PC-9 (cell line): Measurements from ENCODE around the gene PCP4.

Experiments used
- EZH2 ChIP-seq: fragments of 200-600 bp; sonication (generic); IDR thresholded peaks from 2 replicates; pipeline ENCODE4 v1.8.0; 2017; ENCODE audit warnings: antibody characterized with exemption, low read depth
- TF ChIP-seq, protein P1 (sequence below): fragments of 200-600 bp; sonication (generic); conservative IDR thresholded peaks from 2 replicates; pipeline ENCODE4 v1.6.1; 2017; ENCODE audit warnings: mixed run types, antibody characterized with exemption, mild to moderate bottlenecking, moderate library complexity

DNA sequence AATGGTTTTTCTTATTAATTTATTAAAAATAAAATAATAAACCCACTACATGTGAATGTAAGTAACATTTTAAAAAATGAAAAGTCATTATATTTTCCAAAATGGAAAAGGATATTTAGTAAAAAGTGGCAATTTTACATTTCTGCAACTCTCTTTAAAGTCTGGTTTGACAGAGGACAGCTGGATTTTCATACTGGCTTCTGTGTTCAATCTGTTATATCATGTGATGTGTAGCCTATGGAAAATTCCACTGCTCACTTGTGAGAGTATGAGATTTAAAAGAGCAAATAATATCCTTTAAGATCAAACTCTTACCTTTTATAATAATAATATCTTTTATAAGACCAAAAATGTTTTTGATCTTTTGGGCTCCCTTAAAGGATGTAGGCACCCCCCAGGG lies 33.7 kb downstream of the PCP4 start:
- TF ChIP-seq, protein P1, sequence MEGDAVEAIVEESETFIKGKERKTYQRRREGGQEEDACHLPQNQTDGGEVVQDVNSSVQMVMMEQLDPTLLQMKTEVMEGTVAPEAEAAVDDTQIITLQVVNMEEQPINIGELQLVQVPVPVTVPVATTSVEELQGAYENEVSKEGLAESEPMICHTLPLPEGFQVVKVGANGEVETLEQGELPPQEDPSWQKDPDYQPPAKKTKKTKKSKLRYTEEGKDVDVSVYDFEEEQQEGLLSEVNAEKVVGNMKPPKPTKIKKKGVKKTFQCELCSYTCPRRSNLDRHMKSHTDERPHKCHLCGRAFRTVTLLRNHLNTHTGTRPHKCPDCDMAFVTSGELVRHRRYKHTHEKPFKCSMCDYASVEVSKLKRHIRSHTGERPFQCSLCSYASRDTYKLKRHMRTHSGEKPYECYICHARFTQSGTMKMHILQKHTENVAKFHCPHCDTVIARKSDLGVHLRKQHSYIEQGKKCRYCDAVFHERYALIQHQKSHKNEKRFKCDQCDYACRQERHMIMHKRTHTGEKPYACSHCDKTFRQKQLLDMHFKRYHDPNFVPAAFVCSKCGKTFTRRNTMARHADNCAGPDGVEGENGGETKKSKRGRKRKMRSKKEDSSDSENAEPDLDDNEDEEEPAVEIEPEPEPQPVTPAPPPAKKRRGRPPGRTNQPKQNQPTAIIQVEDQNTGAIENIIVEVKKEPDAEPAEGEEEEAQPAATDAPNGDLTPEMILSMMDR, result no peak
- TF ChIP-seq EZH2, result no peak
